HEK293T (cell line): ENCODE measurements around the gene R3HDM2.

Experiments
- CTCF ChIA-PET: fragments of 350-600 bp; formaldehyde crosslinking; extraction: SDS; loops from one replicate; lab custom pipeline; 2021; ENCODE audit warnings: antibody characterized with exemption, inconsistent platforms; lab: Yijun Ruan, JAX
- POLR2A ChIA-PET: fragments of 350-600 bp; formaldehyde crosslinking; extraction: SDS; loops from one replicate; lab custom pipeline; 2020; ENCODE audit warnings: antibody characterized with exemption, inconsistent platforms; lab: Yijun Ruan, JAX
- DNase-seq: peaks from one replicate; pipeline ENCODE4 v3.0.0; 2012; ENCODE audit warnings: mixed read lengths; ENCODE audit errors: extremely low spot score
- ARNT ChIP-seq: fragments of 450-650 bp; IDR thresholded peaks from 2 replicates; pipeline ENCODE4 v1.6.1; 2017; ENCODE audit warnings: mild to moderate bottlenecking
- BHLHE40 ChIP-seq: fragments of 450-650 bp; IDR thresholded peaks from 2 replicates; pipeline ENCODE4 v1.6.1; 2016; ENCODE audit warnings: mild to moderate bottlenecking, moderate library complexity, borderline replicate concordance
- CTBP1 ChIP-seq: fragments of 450-650 bp; IDR thresholded peaks from 2 replicates; pipeline ENCODE4 v1.6.1; 2016; ENCODE audit warnings: borderline replicate concordance
- ELF4 ChIP-seq: fragments of 450-650 bp; IDR thresholded peaks from 2 replicates; pipeline ENCODE4 v1.6.1; 2017; ENCODE audit warnings: antibody characterized with exemption
- FOXA1 ChIP-seq: fragments of 450-650 bp; IDR thresholded peaks from 2 replicates; pipeline ENCODE4 v1.6.1; 2016; ENCODE audit warnings: mild to moderate bottlenecking
- FOXK2 ChIP-seq: fragments of 450-650 bp; IDR thresholded peaks from 2 replicates; pipeline ENCODE4 v1.6.1; 2016; ENCODE audit warnings: mild to moderate bottlenecking
- FOXM1 ChIP-seq: fragments of 450-650 bp; IDR thresholded peaks from 2 replicates; pipeline ENCODE4 v1.6.1; 2017; ENCODE audit warnings: mild to moderate bottlenecking, borderline replicate concordance
- HDGF ChIP-seq: fragments of 450-650 bp; IDR thresholded peaks from 2 replicates; pipeline ENCODE4 v1.6.1; 2017; ENCODE audit warnings: antibody characterized with exemption, borderline replicate concordance
- L3MBTL2 ChIP-seq: fragments of 450-650 bp; conservative IDR thresholded peaks from 2 replicates; pipeline ENCODE4 v1.6.1; 2016; ENCODE audit warnings: mild to moderate bottlenecking
- LEF1 ChIP-seq: fragments of 450-650 bp; IDR thresholded peaks from 2 replicates; pipeline ENCODE4 v1.6.1; 2017; ENCODE audit warnings: mild to moderate bottlenecking, borderline replicate concordance
- NFRKB ChIP-seq: fragments of 450-650 bp; IDR thresholded peaks from 2 replicates; pipeline ENCODE4 v1.6.1; 2016; ENCODE audit warnings: mild to moderate bottlenecking, moderate library complexity
- SP1 ChIP-seq: fragments of 450-650 bp; IDR thresholded peaks from 2 replicates; pipeline ENCODE4 v1.6.1; 2017
- SUZ12 ChIP-seq: fragments of 450-650 bp; IDR thresholded peaks from 2 replicates; pipeline ENCODE4 v1.6.1; 2016; ENCODE audit warnings: mild to moderate bottlenecking
- TARDBP ChIP-seq: fragments of 450-650 bp; IDR thresholded peaks from 2 replicates; pipeline ENCODE4 v1.6.1; 2016
- ZNF384 ChIP-seq: fragments of 450-650 bp; IDR thresholded peaks from 2 replicates; pipeline ENCODE4 v1.6.1; 2016
- TF ChIP-seq, protein P1 (sequence below): fragments of 450-650 bp; IDR thresholded peaks from 2 replicates; pipeline ENCODE4 v1.6.1; 2016

The R3HDM2 gene

DNA sequence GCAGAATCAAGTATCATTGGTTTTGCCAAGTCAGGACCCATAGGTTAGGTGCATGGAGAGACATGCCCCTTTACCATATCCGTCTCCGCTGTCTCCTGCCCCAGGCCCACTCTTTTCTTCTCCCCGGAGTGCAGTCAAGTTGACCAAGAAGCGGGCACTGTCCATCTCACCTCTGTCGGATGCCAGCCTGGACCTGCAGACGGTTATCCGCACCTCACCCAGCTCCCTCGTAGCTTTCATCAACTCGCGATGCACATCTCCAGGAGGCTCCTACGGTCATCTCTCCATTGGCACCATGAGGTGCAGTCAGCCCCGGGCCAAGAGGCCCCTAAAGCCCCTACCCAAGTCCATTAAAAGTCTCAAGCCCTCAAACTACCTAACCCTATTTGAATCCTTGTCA lies 33.7 kb upstream of the R3HDM2 start:
- no peak for DNase-seq
- ChIA-PET CTCF (no interaction called here), POLR2A (interaction anchor here (2.3 kb wide), 1 partner anchor 9 kb away, joined by 11 read pairs; the partner anchor contains the start of gene INHBE)
- TF ChIP-seq FOXM1 (no peak), NFRKB (no peak), ARNT (no peak), ZNF384 (no peak), SP1 (no peak), LEF1 (no peak), L3MBTL2 (no peak), SUZ12 (no peak), BHLHE40 (no peak), CTBP1 (no peak), TARDBP (no peak), FOXK2 (no peak), HDGF (no peak), FOXA1 (no peak), ELF4 (no peak)
- TF ChIP-seq, protein P1, sequence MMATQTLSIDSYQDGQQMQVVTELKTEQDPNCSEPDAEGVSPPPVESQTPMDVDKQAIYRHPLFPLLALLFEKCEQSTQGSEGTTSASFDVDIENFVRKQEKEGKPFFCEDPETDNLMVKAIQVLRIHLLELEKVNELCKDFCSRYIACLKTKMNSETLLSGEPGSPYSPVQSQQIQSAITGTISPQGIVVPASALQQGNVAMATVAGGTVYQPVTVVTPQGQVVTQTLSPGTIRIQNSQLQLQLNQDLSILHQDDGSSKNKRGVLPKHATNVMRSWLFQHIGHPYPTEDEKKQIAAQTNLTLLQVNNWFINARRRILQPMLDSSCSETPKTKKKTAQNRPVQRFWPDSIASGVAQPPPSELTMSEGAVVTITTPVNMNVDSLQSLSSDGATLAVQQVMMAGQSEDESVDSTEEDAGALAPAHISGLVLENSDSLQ = no peak

DNA sequence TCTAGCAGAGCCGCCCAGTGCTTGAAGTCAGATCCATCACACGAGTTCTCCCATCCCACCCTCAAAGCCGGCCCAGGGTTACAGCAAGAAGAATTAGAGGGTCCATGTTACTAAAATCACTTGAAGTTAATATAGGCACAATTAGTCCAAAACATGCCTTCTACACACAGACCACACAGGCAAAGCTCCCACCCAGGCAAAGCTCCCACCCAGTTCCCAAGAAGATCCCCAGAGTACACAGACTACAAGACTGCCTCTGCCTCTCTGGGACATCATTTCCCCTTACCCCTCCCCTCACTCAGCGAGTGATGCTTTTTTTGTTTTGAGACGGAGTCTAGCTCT lies 32.0 kb upstream of the R3HDM2 start:
- no peak for DNase-seq
- no peak for TF ChIP-seq SP1
- TF ChIP-seq, protein P1 = no peak
- TF ChIP-seq FOXK2 = no peak
- TF ChIP-seq ELF4 = no peak
- TF ChIP-seq ZNF384 = no peak
- no peak for TF ChIP-seq HDGF
- no peak for TF ChIP-seq ARNT
- TF ChIP-seq BHLHE40 = no peak
- no peak for TF ChIP-seq LEF1
- TF ChIP-seq FOXM1 = no peak
- no peak for TF ChIP-seq SUZ12
- TF ChIP-seq L3MBTL2 = no peak
- TF ChIP-seq NFRKB = no peak
- no peak for TF ChIP-seq FOXA1
- no peak for TF ChIP-seq CTBP1
- TF ChIP-seq TARDBP = no peak
- ChIA-PET POLR2A (interaction anchor here (1.6 to 2.9 kb wide), 2 partner anchors 9 to 57 kb away, joined by 10 read pairs; partner anchors contain the start of genes DDIT3 and INHBE), CTCF (interaction anchor here (0.9 to 1.7 kb wide), 2 partner anchors 17 to 147 kb away, joined by 3 read pairs; partner anchors contain the start of gene ARHGAP9)

DNA sequence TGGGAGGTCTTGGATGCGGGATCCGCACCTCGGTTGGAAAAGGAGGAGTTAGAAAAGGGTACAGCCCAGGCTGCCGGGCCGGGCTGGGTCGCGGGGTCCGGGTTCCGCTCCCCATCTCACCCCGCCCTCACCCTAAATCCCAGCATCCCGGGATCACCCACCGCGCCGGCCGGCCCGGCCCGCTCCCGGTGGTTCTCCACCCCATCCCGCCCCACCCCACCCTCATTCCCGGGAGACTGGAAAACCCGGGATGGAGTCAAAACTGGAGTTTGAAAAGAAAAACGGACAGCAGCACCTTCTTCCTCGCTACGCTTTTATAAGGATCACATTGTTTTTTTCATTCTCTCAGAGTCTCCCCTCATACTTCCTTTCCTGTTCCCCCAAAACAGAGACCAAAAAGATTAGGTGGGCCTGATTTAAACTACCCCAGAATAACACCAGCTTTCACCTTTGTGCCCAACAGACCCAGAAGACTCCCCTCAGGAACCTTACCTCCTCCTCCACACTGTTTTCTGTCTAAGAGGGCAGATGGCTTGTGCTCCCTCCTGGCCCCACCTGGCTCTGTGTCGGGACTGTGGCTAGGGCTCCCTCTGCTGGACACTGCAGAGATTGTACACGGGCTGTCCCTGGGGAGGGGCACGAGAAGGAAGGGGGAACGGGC lies 31.5 kb upstream of the R3HDM2 start:
- ChIA-PET CTCF (interaction anchor here (0.7 to 1.7 kb wide), 4 partner anchors 10 to 248 kb away, joined by 3 to 4 read pairs (median 3); partner anchors contain the start of gene ARHGAP9), POLR2A (interaction anchor here (1.6 to 2.9 kb wide), 3 partner anchors 8 to 58 kb away, joined by 7 to 10 read pairs (median 10); partner anchors contain the start of genes DDIT3 and INHBE)

DNA sequence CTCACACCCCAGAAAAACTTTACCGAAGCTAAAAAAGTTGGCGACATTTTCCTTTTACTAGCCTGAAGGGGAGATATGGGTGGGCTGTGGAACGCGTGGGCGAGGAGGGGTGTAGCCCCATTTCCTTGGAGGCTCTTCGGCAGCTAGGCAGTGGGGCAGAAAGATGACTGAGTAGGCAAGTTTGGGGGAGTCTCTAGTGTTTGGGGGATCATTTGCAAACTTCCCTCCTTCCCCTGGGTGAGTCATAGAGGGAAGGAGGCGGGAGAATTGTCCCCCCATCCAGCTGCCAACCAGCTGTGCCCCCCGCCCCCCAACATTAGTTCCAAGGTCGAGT lies 31.0 kb upstream of the R3HDM2 start:
- no peak for DNase-seq
- CTCF ChIA-PET = interaction anchor here (0.7 to 1.7 kb wide), 4 partner anchors 9 to 248 kb away, joined by 3 to 4 read pairs (median 3); partner anchors contain the start of gene ARHGAP9
- TF ChIP-seq TARDBP (no peak), LEF1 (no peak), FOXK2 (no peak), SP1 (no peak), NFRKB (no peak), BHLHE40 (no peak), FOXM1 (no peak), SUZ12 (no peak)
- POLR2A ChIA-PET = interaction anchor here (2.0 to 2.9 kb wide), 2 partner anchors 10 to 58 kb away, joined by 7 to 10 read pairs; partner anchors contain the start of gene DDIT3

More for the DNA sequence above, 31.5 kb upstream of the R3HDM2 start:
- TF ChIP-seq FOXK2 (no peak), ARNT (no peak), CTBP1 (0 out of 2 replicates have a peak, but pooled peaks have one; percentile 37), L3MBTL2 (peak; percentile 33; the same call in 1 of the 2 replicates), TARDBP (0 out of 2 replicates have a peak, but pooled peaks have one; percentile 25), NFRKB (no peak)
- peak; percentile 92 for DNase-seq

DNA sequence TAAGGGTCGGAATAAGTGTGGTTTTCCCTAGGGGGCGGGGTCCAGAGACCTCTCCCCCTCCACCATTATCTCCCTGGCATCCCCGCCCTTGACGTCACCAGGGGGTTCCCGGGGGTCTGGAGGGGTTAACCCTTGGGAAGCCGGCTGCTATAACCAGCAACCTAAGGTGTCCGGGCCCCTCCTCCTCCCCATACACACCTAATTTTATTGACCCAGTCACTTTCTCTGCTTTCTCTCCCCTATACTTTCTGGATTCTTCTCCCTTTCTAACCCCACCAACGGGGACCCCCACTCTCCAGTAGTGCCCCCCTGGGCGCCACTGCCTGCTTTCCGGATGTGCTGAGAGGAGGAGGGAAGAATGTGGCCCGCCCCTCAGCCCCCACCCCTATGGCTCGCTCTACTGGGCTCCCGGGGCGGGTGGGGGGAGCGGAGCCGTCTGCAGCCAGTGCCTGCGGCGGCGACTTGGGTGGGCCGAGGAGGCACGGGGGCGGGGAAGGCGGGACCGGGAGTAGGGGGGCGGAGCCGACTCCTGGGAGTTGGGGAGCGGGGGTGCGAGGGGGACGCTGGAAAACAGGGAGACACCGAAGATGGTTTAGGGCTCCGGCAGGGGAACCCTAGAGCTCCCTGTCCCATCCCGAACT lies 30.6 kb upstream of the R3HDM2 start:
- TF ChIP-seq TARDBP = no peak
- TF ChIP-seq FOXK2 = no peak
- TF ChIP-seq BHLHE40 = no peak
- TF ChIP-seq SP1 = no peak
- TF ChIP-seq L3MBTL2 = no peak
- TF ChIP-seq LEF1 = no peak
- no peak for TF ChIP-seq FOXM1
- no peak for TF ChIP-seq HDGF
- no peak for TF ChIP-seq NFRKB
- no peak for TF ChIP-seq SUZ12
- no peak for TF ChIP-seq ELF4
- TF ChIP-seq, protein P1 = no peak
- TF ChIP-seq ARNT = no peak
- TF ChIP-seq CTBP1 = no peak
- TF ChIP-seq FOXA1 = no peak
- no peak for TF ChIP-seq ZNF384
- ChIA-PET POLR2A (interaction anchor here (0.9 to 2.9 kb wide), 3 partner anchors 9 to 216 kb away, joined by 3 to 10 read pairs (median 7); partner anchors contain the start of gene DDIT3), CTCF (interaction anchor here (0.6 to 1.7 kb wide), 4 partner anchors 19 to 247 kb away, joined by 3 to 4 read pairs (median 3); partner anchors contain the start of gene ARHGAP9)
- peak; percentile 74 for DNase-seq
